Tibial nerve (tissue), 4 donors: ENCODE data around the gene ZNF148. TPM values are rescaled to one million over a fixed set of nuclear protein-coding genes. Genes with fewer than 3 reads are reported as not detected.

Experiments used
- DNase-seq, 2 donors: peaks; one replicate each; pipeline ENCODE4 v3.0.0-alpha.2; 2019; ENCODE audit warnings: low spot score in 2 of 2
- H3K27ac ChIP-seq, 4 donors: fragments of 200-600 bp; sonication (generic) in 3 of 4; one replicate each; pipeline ENCODE4 v1.5.1; 2017 to 2019; ENCODE audit warnings: mild to moderate bottlenecking in 1 of 4
- H3K27me3 ChIP-seq, 2 donors: fragments of 200-600 bp; sonication (generic) in 1 of 2; one replicate each; pipeline versions ENCODE4 v1.5.1 to v1.6.0; 2017 to 2019
- H3K36me3 ChIP-seq, 3 donors: fragments of 200-600 bp; sonication (generic); one replicate each; pipeline ENCODE4 v1.5.1; 2018 to 2019
- H3K4me1 ChIP-seq, 4 donors: fragments of 200-600 bp; sonication (generic) in 3 of 4; one replicate each; pipeline ENCODE4 v1.5.1; 2017 to 2019
- H3K4me3 ChIP-seq, 4 donors: fragments of 200-600 bp; sonication (generic) in 3 of 4; one replicate each; pipeline ENCODE4 v1.5.1; 2017 to 2019; ENCODE audit warnings: mild to moderate bottlenecking in 1 of 4, moderate library complexity in 1 of 4
- H3K9me3 ChIP-seq, 4 donors: fragments of 200-600 bp; sonication (generic) in 3 of 4; one replicate each; pipeline ENCODE4 v1.5.1; 2017 to 2019
- EP300 ChIP-seq, 2 donors: sonication (generic); formaldehyde crosslinking; IDR thresholded peaks; one replicate each; pipeline ENCODE4 v1.6.1; 2017; ENCODE audit warnings: antibody characterized with exemption in 2 of 2, mild to moderate bottlenecking in 1 of 2
- POLR2A ChIP-seq, 2 donors: fragments of 450-650 bp; IDR thresholded peaks; one replicate each; pipeline ENCODE4 v1.6.1; 2017; ENCODE audit warnings: antibody characterized with exemption in 2 of 2, mild to moderate bottlenecking in 2 of 2, moderate library complexity in 2 of 2
- WGBS, 2 donors: methylation state at CpG; one replicate each; pipeline ENCODE4 v1.1.5; 2018; 5-methylcytosine and 5-hydroxymethylcytosine counted together
- total RNA-seq, 4 donors: library from RNA; depleted of rRNA; stranded (reverse); fragments of >200 nt; gene quantifications; one replicate each; pipeline ENCODE4 v1.1.0, GENCODE V29; 2016
- TF ChIP-seq, protein P1 (sequence below), 5 experiments: fragments of 200-600 bp in 3 of 5; fragments of 450-650 bp in 2 of 5; sonication (generic) in 3 of 5; IDR thresholded peaks; one replicate each; pipeline ENCODE4 v1.5.1; 2016 to 2019; ENCODE audit warnings: antibody characterized with exemption in 5 of 5, mild to moderate bottlenecking in 3 of 5, moderate library complexity in 2 of 5

The ZNF148 gene
- total RNA-seq, 4 donors from 2014 or later, result 19.5 to 28.0 (median 24.0) TPM

DNA sequence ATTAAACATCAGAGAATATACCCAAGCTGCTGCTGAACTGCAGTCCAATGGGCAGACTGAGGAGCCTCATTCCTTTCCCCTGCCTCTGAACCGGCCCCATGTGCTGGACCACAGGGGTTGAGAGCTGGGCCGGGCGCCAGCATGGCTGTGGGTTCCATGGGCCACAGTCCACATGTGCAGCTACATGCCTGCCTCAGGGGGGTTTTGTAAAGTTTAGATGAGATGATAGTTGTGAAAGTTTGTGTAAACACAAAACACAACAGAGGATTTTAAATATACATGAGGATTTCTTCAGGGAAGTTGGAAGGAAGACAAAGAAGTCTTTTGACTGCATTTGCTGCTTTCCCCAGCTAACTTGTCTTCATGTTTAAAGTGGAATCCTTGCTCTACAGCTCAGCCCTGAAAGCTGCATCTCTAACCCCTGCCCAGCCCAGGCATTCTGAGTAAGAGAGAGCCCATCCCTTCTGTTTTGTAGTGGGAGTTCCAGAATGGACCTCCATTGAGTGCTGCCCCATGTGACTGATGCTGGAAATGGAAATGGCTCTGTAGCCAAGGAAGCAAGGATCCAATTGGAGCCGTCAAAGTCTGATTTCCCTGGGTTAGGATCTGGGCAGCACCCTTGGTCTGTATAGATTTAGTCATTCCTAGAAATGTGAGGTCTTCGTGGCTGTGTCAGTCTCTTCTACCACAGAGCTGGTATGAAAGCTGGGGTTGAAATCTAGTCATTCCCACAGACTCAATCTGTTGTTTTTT is 180.1 kb downstream of the ZNF148 start:
- H3K9me3 ChIP-seq, result no peaks in the 10 kb centered on the region
- no peak overlapping the region for H3K4me3 ChIP-seq
- H3K36me3 ChIP-seq, result no peaks in the 10 kb centered on the region
- no peak overlapping the region for H3K27ac ChIP-seq
- 44 to 51% methylated on average over 5 of the region's 5 CpGs for WGBS, 2 donors
- no peak for TF ChIP-seq EP300 (IDR thresholded peaks at IDR 0.05)
- DNase-seq, result no peak
- H3K27me3 ChIP-seq, result no peaks in the 10 kb centered on the region
- peaks cover 0 to 6% (median 0%) of the 10 kb centered on the region in 4 donors for H3K4me1 ChIP-seq

DNA sequence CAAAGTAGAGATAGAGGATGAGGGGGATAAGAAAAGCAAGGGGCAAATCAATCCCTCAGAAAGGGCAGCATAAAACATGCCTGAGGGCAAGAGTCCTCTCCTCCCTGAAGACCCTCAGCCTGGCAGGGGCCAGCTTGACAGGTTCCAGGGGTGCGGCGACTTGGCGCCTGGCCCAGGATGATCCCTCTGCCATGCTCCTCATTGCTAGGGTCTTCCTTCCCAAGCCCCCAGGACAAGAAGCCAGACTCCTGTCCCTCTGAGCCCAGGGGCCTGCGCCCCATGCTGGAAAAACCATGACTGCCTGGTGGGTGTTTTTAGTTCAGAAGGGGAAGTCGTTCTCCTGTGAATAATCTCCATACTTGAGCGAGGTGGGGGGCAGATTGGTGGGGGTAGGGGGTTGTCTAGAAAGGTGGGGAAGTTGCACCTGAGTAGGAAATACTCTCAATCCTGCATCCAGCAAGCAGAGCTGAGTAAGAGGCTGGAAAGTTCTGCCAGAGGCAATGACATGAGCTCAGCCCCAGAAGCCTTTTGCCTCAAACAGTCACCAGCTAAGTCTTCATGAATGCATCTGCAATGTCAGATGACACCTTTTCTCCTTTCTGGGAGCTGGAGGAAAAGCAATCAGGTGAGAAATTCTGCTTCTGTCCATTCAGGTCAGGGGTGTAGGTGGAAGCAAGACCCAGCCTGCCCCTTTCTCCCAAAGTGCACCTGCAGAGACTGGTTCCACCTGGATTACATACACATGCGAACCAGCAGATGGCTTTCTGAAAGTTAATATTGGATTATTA is 180.9 kb downstream of the ZNF148 start:
- 86 to 91% methylated on average over 7 of the region's 7 CpGs for WGBS, 2 donors
- no peak overlapping the region for H3K27ac ChIP-seq
- TF ChIP-seq, protein P1, sequence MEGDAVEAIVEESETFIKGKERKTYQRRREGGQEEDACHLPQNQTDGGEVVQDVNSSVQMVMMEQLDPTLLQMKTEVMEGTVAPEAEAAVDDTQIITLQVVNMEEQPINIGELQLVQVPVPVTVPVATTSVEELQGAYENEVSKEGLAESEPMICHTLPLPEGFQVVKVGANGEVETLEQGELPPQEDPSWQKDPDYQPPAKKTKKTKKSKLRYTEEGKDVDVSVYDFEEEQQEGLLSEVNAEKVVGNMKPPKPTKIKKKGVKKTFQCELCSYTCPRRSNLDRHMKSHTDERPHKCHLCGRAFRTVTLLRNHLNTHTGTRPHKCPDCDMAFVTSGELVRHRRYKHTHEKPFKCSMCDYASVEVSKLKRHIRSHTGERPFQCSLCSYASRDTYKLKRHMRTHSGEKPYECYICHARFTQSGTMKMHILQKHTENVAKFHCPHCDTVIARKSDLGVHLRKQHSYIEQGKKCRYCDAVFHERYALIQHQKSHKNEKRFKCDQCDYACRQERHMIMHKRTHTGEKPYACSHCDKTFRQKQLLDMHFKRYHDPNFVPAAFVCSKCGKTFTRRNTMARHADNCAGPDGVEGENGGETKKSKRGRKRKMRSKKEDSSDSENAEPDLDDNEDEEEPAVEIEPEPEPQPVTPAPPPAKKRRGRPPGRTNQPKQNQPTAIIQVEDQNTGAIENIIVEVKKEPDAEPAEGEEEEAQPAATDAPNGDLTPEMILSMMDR (IDR thresholded peaks at IDR 0.05), result no peak
- TF ChIP-seq EP300 (IDR thresholded peaks at IDR 0.05), result no peak
- no peak for TF ChIP-seq POLR2A (IDR thresholded peaks at IDR 0.05)
- no peaks in the 10 kb centered on the region for H3K36me3 ChIP-seq
- H3K4me1 ChIP-seq, result peaks cover 0 to 6% (median 0%) of the 10 kb centered on the region in 4 donors
- no peaks in the 10 kb centered on the region for H3K27me3 ChIP-seq
- no peak overlapping the region for H3K4me3 ChIP-seq
- no peak for DNase-seq
- H3K9me3 ChIP-seq, result no peaks in the 10 kb centered on the region

DNA sequence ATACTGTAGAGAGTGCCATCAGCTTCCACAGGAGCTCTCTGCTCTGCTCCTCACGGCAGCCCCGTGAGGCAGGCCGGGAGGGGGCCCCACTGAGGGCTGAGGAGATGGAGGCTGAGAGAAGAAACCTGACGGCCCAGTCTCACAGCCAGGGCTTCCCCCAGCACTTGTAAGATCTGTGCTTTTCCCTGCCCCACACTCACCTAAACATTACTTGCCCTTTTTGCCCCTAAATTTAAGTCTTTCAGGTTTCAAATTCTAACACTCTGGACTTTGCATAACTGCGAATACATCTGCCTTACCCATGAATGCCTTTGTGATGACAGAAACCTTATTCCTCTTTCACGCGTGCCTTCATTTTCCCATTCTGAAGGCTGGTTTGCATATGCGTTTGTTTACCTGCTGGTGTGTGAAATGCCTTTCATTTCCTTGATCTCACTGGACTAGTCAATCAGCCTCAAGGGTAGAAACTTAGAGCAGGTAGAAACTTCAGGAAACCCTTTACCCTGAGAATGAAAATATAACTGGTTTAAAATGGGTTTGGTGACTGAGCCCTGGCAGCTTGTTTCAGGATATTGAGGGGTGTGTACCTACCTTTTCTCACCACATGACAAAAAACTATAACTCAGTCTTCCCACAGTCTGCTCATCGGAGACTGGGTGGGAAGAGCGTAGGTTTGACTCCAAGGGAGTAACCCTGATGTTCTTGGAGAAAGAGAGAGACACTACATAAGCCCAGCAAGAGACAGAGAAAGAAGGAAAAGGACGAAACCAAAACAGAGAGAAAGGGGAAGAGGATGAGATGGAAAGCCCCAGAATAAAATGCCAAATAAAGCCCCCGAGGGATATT is 182.7 kb downstream of the ZNF148 start:
- 82 to 89% methylated on average over 9 to 12 of the region's 12 CpGs for WGBS, 2 donors
- Histone ChIP-seq H3K27ac (no peak overlapping the region), H3K36me3 (no peaks in the 10 kb centered on the region), H3K4me1 (peaks cover 0 to 6% (median 0%) of the 10 kb centered on the region in 4 donors), H3K4me3 (no peak overlapping the region), H3K27me3 (no peaks in the 10 kb centered on the region), H3K9me3 (no peaks in the 10 kb centered on the region)
- no peak for TF ChIP-seq POLR2A (IDR thresholded peaks at IDR 0.05)
- TF ChIP-seq EP300 (IDR thresholded peaks at IDR 0.05), result no peak
- TF ChIP-seq, protein P1 (IDR thresholded peaks at IDR 0.05), result no peak
- DNase-seq, result no peak

DNA sequence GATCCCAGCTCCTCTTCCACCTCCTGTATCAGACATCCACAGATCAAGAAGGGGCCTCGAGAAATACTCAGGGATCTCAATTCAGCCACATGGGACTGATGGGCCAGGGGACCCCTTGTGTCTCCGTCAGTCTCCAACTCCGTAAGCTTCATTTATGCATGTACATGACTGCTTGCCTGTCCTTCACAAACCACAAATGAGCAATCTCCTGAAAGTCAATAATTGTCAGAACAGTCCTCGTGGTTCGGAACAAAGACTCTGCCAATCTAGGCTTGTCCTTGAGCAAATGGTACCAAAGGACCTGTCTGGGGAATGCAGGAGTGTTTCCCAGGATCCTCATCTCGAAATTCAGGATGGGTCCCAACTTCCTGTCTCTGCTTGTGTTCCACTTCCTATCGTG is 183.4 kb downstream of the ZNF148 start:
- Histone ChIP-seq H3K27ac (no peak overlapping the region), H3K4me3 (no peak overlapping the region), H3K4me1 (peaks cover 0 to 7% (median 2%) of the 10 kb centered on the region in 4 donors), H3K27me3 (no peaks in the 10 kb centered on the region), H3K36me3 (no peaks in the 10 kb centered on the region), H3K9me3 (no peaks in the 10 kb centered on the region)
- DNase-seq, result no peak
- WGBS, 2 donors, result 80 to 92% methylated on average over 7 of the region's 7 CpGs
- TF ChIP-seq, protein P1 (IDR thresholded peaks at IDR 0.05), result no peak
- TF ChIP-seq EP300 (IDR thresholded peaks at IDR 0.05), result no peak
- TF ChIP-seq POLR2A (IDR thresholded peaks at IDR 0.05), result no peak

DNA sequence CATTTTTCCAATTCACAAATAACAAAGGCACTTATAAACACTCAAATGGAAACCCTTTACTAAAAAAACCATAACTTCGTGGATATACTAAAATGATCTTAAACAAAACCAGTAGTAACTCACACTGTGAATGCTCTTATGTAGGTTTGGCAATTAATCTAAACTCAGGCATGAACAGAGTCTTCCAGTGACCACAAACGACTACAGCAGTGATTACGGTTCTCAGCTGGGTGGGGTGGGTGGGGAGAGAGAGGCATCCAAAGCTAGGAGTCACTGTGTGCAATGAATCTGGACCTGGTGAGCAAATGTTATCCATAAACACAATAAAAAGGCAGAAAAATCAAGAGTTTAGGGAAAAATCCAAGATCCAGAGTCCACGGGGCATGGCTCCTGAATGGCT is 183.9 kb downstream of the ZNF148 start:
- peaks cover 0 to 12% (median 3%) of the 10 kb centered on the region in 4 donors for H3K4me1 ChIP-seq
- WGBS, 2 donors, result 67 to 70% methylated on average over 4 of the region's 4 CpGs
- no peak overlapping the region for H3K27ac ChIP-seq

More for the DNA sequence above, 183.9 kb downstream of the ZNF148 start:
- H3K9me3 ChIP-seq, result no peaks in the 10 kb centered on the region
- DNase-seq, result no peak
- TF ChIP-seq, protein P1 (IDR thresholded peaks at IDR 0.05), result no peak
- no peak for TF ChIP-seq EP300 (IDR thresholded peaks at IDR 0.05)
- no peak for TF ChIP-seq POLR2A (IDR thresholded peaks at IDR 0.05)
- no peaks in the 10 kb centered on the region for H3K27me3 ChIP-seq
- H3K36me3 ChIP-seq, result no peaks in the 10 kb centered on the region
- no peak overlapping the region for H3K4me3 ChIP-seq
